Heart right ventricle (tissue), 16 donors: Measurements from ENCODE around the gene DDIT3. TPM values are rescaled to one million over a fixed set of nuclear protein-coding genes. Genes with fewer than 3 reads are reported as not detected.

Source experiments
- ATAC-seq, 8 donors: fragments of 200-7000 bp; cut with Tn5 transposase; one replicate each; pipeline ENCODE4 v1.9.1; 2020; ENCODE audit warnings: mild to moderate bottlenecking in 8 of 8, moderate library complexity in 8 of 8, moderate number of reproducible peaks in 1 of 8
- DNase-seq, 2 donors: peaks; one replicate each; pipeline ENCODE4 v3.0.0-alpha.2; 2020
- H3K27ac ChIP-seq, 10 donors: fragments of 200-600 bp; sonication (generic) in 2 of 10; one replicate each; pipeline versions ENCODE4 v1.5.0 to v1.8.0; 2020 to 2022; ENCODE audit warnings: mild to moderate bottlenecking in 3 of 10
- H3K27me3 ChIP-seq, 7 donors: fragments of 200-600 bp; one replicate each; pipeline ENCODE4 v1.8.0; 2021 to 2022; ENCODE audit warnings: mild to moderate bottlenecking in 2 of 7
- H3K36me3 ChIP-seq, 9 donors: fragments of 200-600 bp; sonication (generic) in 1 of 9; one replicate each; pipeline versions ENCODE4 v1.5.0 to v1.8.0; 2020 to 2022; ENCODE audit warnings: mild to moderate bottlenecking in 2 of 9
- H3K4me1 ChIP-seq, 9 donors: fragments of 200-600 bp; sonication (generic) in 1 of 9; one replicate each; pipeline versions ENCODE4 v1.5.0 to v1.8.0; 2020 to 2022; ENCODE audit warnings: mild to moderate bottlenecking in 4 of 9
- H3K4me3 ChIP-seq, 10 donors: fragments of 200-600 bp; sonication (generic) in 2 of 10; one replicate each; pipeline versions ENCODE4 v1.5.0 to v1.8.0; 2020 to 2022; ENCODE audit warnings: mild to moderate bottlenecking in 7 of 10, moderate library complexity in 2 of 10
- H3K9me3 ChIP-seq, 11 donors: fragments of 200-600 bp in 10 of 11; sonication (generic) in 2 of 11; one replicate each; pipeline versions ENCODE4 v1.5.0 to v1.8.0; 2013 to 2022; ENCODE audit warnings: mild to moderate bottlenecking in 2 of 11, control low read depth in 1 of 11, moderate library complexity in 1 of 11
- WGBS, 2 donors: extraction: QIAGEN DNeasy Blood & Tissue Kit; methylation state at CpG; one replicate each; pipeline ENCODE4 v1.1.7; 2013; ENCODE audit warnings: inconsistent platforms in 1 of 2; 5-methylcytosine and 5-hydroxymethylcytosine counted together
- intact Hi-C, 10 donors: fragments of 100-400 bp; cut with DNase I; formaldehyde crosslinking; loops; one replicate each; pipeline versions ENCODE4 v1.11.1 to v1.14.2; 2022
- polyA plus RNA-seq, 2 donors: library from polyadenylated mRNA; stranded (reverse); fragments of 200-250 nt; gene quantifications; one replicate each; pipeline ENCODE4 v1.2.3, GENCODE V29; 2013
- total RNA-seq, 10 donors: library from RNA; stranded (reverse); fragmentation: NEBNext Ultra II Directional in 3 of 10; extraction: Animal tissue kit (Norgen Biotek cat#: 25700) in 3 of 10; gene quantifications; one replicate each; pipeline versions ENCODE4 v1.2.1 to v1.2.4, GENCODE V29; 2021 to 2023
- TF ChIP-seq, protein P1 (sequence below), 9 donors: fragments of 200-600 bp; sonication (generic) in 2 of 9; IDR thresholded peaks; one replicate each; pipeline versions ENCODE4 v1.5.0 to v1.8.0; 2021 to 2022; ENCODE audit warnings: antibody characterized with exemption in 9 of 9, mild to moderate bottlenecking in 5 of 9, moderate library complexity in 1 of 9
- donor health status: Arrhythmogenic right ventricular cardiomyopathy.
- donor health status: ischemic (EF 13 %, LVEDD 7.1; RV severe dilation, severe dysfunction).
- donor health status: healthy with polysubstance abuse.
- donor health status: DM: no; HTN: yes; CAD: no.
- donor health status: DM: no; HTN: no; CAD: no.
- donor health status: ischemic (EF 25% LVEDD 6.9; RV normal size, moderate dysfunction).
- donor health status: ischemic (EF 25% LVEDD 5.7; RV mildly dilated, moderate dysfunction).
- donor health status: healthy.
- donor health status: DM: yes; HTN: yes; CAD: no.
- donor health status: Ischemic cardiomyopathy.
- donor health status: ischemic (EF 35%, LVEDD 5.7; RV mildly dilated, moderate dysfunction).
- donor health status: nonischemic (EF 11% LVEDD 7.7; RV severe dilation, severe dysfunction).
- donor health status: DM: yes; HTN: yes; CAD: no.
- donor health status: PGD.
- donor health status: ischemic (EF 29% LVEDD 5.4; RV normal size, mild dysfunction).
- donor health status: nonischemic (EF 23%, LVEDD 6.1; RV moderate dilation, normal function).

DDIT3 gene
- total and polyA plus RNA-seq, 12 donors: 11.2 to 106 (median 24.9) TPM

DNA sequence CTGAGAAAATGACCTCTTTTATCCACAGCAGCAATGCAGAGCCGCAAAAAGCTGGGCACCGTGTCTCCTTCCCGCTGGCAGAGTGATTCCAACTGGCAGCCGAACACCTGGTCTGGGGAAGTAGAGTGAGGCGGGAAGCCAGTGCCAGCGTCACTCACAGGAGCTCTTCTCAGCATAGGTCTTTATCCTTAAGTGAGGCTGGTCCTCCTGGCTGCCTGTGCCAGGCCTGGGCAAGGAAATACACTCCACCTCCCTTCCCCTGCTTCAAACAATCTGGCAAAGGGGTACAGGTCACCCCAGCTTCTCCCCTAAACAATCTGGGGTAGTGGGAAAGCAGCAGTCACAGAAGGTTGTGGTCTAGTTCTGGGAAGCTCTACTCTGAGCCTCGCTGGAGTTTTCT is 45.5 kb downstream of the DDIT3 start:
- Histone ChIP-seq H3K4me1 (peaks cover 0 to 57% (median 16%) of the 10 kb centered on the region in 9 donors), H3K4me3 (peak overlapping the region in 4 of 10 donors; percentile 18 to 68 (median 42)), H3K36me3 (peaks cover 0 to 51% (median 0%) of the 10 kb centered on the region in 9 donors), H3K27me3 (peaks cover 9 to 85% (median 66%) of the 10 kb centered on the region in 7 donors), H3K9me3 (no peaks in the 10 kb centered on the region), H3K27ac (no peak overlapping the region)
- TF ChIP-seq, protein P1, sequence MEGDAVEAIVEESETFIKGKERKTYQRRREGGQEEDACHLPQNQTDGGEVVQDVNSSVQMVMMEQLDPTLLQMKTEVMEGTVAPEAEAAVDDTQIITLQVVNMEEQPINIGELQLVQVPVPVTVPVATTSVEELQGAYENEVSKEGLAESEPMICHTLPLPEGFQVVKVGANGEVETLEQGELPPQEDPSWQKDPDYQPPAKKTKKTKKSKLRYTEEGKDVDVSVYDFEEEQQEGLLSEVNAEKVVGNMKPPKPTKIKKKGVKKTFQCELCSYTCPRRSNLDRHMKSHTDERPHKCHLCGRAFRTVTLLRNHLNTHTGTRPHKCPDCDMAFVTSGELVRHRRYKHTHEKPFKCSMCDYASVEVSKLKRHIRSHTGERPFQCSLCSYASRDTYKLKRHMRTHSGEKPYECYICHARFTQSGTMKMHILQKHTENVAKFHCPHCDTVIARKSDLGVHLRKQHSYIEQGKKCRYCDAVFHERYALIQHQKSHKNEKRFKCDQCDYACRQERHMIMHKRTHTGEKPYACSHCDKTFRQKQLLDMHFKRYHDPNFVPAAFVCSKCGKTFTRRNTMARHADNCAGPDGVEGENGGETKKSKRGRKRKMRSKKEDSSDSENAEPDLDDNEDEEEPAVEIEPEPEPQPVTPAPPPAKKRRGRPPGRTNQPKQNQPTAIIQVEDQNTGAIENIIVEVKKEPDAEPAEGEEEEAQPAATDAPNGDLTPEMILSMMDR (IDR thresholded peaks at IDR 0.05): no peak
- intact Hi-C loops: no loop called here
- 58 to 71% methylated on average over 7 of the region's 7 CpGs for WGBS, 2 donors
- no peak for DNase-seq
- ATAC-seq: no peak

DNA sequence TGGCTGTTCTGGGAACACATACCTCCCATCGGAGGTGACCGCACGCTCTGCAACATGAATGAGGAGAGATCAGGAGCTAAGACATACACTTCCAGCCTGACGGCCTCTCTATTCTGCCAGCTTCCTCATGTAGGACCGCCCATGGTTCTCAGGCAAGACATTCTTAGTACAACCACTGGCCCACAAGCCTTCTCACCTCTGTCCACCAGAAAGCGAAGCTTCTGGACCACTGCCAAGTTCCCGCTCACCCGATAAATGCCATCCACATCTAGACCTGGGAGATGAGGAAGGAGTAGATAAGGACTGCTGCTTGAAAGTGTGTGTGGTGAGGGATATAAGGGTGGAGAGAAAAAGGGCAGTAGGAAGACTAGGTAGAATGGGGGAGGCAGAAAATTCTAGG is 45.9 kb downstream of the DDIT3 start:
- ATAC-seq: no peak
- peaks cover 9 to 83% (median 62%) of the 10 kb centered on the region in 7 donors for H3K27me3 ChIP-seq

DNA sequence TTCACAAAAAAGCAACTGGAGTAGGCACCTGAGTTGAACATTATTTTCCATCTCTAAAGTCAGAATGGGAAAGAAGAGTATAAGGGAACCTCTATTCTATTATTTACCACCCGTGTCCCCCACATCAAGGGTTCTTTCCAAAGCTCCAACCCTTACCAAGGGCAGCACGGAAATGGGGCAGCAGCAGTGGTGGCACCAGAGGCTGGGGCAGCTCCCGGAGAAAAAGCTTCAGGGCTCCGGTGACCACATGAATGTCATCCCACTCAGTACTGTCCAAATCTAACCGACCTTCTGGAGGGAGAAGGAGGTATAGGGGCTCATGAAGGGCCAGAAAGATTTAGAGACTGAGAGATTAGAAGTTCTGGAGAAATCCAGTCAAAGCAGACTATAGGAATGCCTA is 46.4 kb downstream of the DDIT3 start:
- Histone ChIP-seq H3K4me3 (no peak overlapping the region), H3K9me3 (no peaks in the 10 kb centered on the region), H3K27me3 (peaks cover 9 to 78% (median 62%) of the 10 kb centered on the region in 7 donors), H3K36me3 (peaks cover 0 to 61% (median 0%) of the 10 kb centered on the region in 9 donors), H3K4me1 (peaks cover 0 to 47% (median 16%) of the 10 kb centered on the region in 9 donors), H3K27ac (no peak overlapping the region)
- ATAC-seq: no peak
- DNase-seq: no peak
- WGBS, 2 donors: 86 to 92% methylated on average over 5 of the region's 5 CpGs
- TF ChIP-seq, protein P1 (IDR thresholded peaks at IDR 0.05): no peak
- intact Hi-C loops: no loop called here

More for the DNA sequence above, 45.9 kb downstream of the DDIT3 start:
- Histone ChIP-seq H3K36me3 (peaks cover 0 to 55% (median 0%) of the 10 kb centered on the region in 9 donors), H3K9me3 (no peaks in the 10 kb centered on the region), H3K27ac (no peak overlapping the region), H3K4me1 (peaks cover 0 to 53% (median 16%) of the 10 kb centered on the region in 9 donors), H3K4me3 (no peak overlapping the region)
- DNase-seq: no peak
- TF ChIP-seq, protein P1 (IDR thresholded peaks at IDR 0.05): no peak
- intact Hi-C loops: no loop called here
- WGBS, 2 donors: 65 to 69% methylated on average over 8 of the region's 8 CpGs

DNA sequence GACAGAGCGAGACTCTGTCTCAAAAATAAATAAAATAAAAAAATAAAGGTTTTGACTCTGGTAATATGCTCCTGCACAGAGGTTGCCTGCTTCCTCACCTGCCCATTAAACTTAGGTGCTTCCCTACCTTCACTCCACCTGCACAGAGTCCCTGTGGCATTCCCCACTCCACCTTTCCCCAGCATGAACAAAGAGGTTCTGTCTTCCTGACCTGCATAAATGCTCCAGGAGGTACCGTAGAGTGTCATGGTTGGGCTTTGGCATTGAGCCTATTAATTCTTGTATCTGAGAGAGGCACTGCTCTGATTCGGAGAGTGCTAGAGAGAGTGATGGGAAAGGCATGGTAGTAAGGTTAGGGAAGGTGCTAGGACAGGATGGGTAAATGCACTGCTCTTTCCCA is 46.9 kb downstream of the DDIT3 start:
- H3K4me1 ChIP-seq: peaks cover 0 to 42% (median 16%) of the 10 kb centered on the region in 9 donors
- TF ChIP-seq, protein P1 (IDR thresholded peaks at IDR 0.05): no peak
- WGBS, 2 donors: 32 to 39% methylated on average over 3 of the region's 3 CpGs
- H3K9me3 ChIP-seq: no peaks in the 10 kb centered on the region
- intact Hi-C loops: no loop called here
- ATAC-seq (no peak), DNase-seq (no peak)
- H3K27me3 ChIP-seq: peaks cover 9 to 78% (median 66%) of the 10 kb centered on the region in 7 donors
- H3K36me3 ChIP-seq: peaks cover 0 to 65% (median 0%) of the 10 kb centered on the region in 9 donors
- no peak overlapping the region for H3K4me3 ChIP-seq
- H3K27ac ChIP-seq: no peak overlapping the region
